Astrocyte of the cerebellum (primary cell): ENCODE results near the gene MTRR.

Experiments
- DNase-seq: peaks from one replicate; pipeline ENCODE4 v3.0.0-alpha.2; 2011; ENCODE audit warnings: low read depth
- H3K4me3 ChIP-seq: 2 replicates; pipeline ENCODE4 v1.5.1; 2011; ENCODE audit warnings: mild to moderate bottlenecking, low read depth, low read length, moderate library complexity
- in situ Hi-C: cut with HindIII; loops from 2 replicates; pipeline ENCODE4 v1.10.0; 2017; ENCODE audit warnings: low sequenced_read_pairs
- TF ChIP-seq, protein P1 (sequence below): IDR thresholded peaks from 2 replicates; pipeline ENCODE4 v1.5.1; 2012; ENCODE audit warnings: low read length, low read depth, moderate library complexity, mild to moderate bottlenecking; ENCODE audit errors: missing control alignments

Gene MTRR

DNA sequence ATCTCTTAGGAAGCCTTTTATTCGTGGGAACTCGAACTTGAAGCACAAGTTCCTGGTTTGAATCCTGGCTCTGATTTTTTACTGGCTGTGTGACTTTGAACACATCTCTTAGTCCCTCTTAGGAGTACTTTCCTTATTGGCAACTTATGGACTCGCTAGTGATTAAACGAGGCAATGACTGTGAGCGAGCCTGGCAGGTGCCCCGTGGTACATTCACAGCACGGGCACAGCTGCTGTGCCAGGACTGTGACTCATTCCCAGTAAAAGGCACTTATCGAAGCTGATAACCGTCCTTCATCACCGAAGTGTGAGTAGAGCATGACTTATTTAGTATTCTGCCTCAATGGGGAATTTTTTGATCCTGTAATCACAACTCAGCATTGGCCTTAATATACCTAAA lies 40.7 kb upstream of the MTRR start:
- in situ Hi-C loops: no loop called here
- H3K4me3 ChIP-seq: no peak overlapping the region
- no peak for DNase-seq
- TF ChIP-seq, protein P1, sequence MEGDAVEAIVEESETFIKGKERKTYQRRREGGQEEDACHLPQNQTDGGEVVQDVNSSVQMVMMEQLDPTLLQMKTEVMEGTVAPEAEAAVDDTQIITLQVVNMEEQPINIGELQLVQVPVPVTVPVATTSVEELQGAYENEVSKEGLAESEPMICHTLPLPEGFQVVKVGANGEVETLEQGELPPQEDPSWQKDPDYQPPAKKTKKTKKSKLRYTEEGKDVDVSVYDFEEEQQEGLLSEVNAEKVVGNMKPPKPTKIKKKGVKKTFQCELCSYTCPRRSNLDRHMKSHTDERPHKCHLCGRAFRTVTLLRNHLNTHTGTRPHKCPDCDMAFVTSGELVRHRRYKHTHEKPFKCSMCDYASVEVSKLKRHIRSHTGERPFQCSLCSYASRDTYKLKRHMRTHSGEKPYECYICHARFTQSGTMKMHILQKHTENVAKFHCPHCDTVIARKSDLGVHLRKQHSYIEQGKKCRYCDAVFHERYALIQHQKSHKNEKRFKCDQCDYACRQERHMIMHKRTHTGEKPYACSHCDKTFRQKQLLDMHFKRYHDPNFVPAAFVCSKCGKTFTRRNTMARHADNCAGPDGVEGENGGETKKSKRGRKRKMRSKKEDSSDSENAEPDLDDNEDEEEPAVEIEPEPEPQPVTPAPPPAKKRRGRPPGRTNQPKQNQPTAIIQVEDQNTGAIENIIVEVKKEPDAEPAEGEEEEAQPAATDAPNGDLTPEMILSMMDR: no peak

GRCh38 chr5:7834982-7835381 lies 34.0 kb upstream of the MTRR start:
- in situ Hi-C loops: no loop called here
- TF ChIP-seq, protein P1: no peak
- no peak overlapping the region for H3K4me3 ChIP-seq
- no peak for DNase-seq

GRCh38 chr5:7837403-7837802 lies 31.5 kb upstream of the MTRR start:
- no peak for DNase-seq
- TF ChIP-seq, protein P1: no peak
- H3K4me3 ChIP-seq: no peak overlapping the region
- in situ Hi-C loops: no loop called here

DNA sequence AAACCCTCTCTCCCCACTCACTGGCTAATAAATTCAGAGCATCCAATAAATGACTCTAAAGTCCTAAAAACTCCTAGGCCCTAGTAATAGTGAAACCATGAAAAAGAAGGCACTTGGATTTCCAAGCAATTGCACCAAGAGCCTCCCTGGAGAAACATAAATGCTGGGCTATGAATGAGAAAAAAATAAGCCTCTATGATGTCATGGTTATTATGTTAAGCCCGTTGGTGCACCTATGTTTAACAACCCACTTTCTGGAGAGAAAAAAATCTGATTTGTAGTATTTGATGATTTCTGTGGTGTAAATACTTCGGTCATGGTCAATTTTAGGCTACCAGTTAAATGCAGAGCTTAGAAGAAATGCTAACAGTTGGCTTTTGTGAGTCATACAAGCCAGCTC lies 26.4 kb upstream of the MTRR start:
- in situ Hi-C loops: no loop called here
- no peak overlapping the region for H3K4me3 ChIP-seq
- no peak for DNase-seq
- TF ChIP-seq, protein P1: no peak

- H3K4me3 ChIP-seq: no peak overlapping the region
- TF ChIP-seq, protein P1: no peak
- in situ Hi-C loops: no loop called here
- no peak for DNase-seq
Measured at GRCh38 chr5:7844901-7845300, 24.0 kb upstream of the MTRR start.

GRCh38 chr5:7845557-7845956 lies 23.4 kb upstream of the MTRR start:
- TF ChIP-seq, protein P1: no peak
- DNase-seq: no peak
- in situ Hi-C loops: no loop called here
- H3K4me3 ChIP-seq: no peak overlapping the region

DNA sequence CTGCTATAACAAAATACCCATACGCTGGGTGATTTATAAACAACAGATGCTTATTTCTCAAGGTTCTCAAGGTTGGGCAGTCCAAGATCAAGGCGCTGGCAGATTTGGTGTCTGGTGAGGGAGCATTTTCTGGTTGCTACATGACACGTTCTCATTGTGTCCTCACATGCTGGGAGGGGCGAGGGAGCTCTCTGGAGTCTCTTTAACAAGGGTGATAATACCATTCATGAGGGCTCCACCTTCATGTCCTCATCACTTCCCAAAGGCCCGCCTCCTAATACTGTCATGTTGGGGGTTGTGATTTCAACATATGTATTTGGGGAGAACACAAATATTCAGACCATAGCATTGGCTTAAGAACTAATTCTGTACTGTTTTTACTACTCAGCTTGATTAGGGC lies 22.6 kb upstream of the MTRR start:
- in situ Hi-C loops: no loop called here
- TF ChIP-seq, protein P1: no peak
- no peak overlapping the region for H3K4me3 ChIP-seq
- no peak for DNase-seq
